PC-9 (cell line): ENCODE results near the gene TCAIM. TPM values are rescaled to one million over a fixed set of nuclear protein-coding genes. Genes with fewer than 3 reads are reported as not detected.

Source experiments
- BruUV-seq: library from RNA; stranded (reverse); fragments of 400-500 nt; replicated peaks from 2 replicates; lab custom pipeline; 2021; lab: Mats Ljungman, UMichigan
- CTCF ChIA-PET: fragments of 300-600 bp; sonication (Branson Sonifier 250); formaldehyde crosslinking; loops from one replicate; lab custom pipeline; 2022; ENCODE audit warnings: antibody characterized with exemption; lab: Charles Lee
- POLR2A ChIA-PET: fragments of 300-600 bp; sonication (Branson Sonifier 250); formaldehyde crosslinking; loops from one replicate; lab custom pipeline; 2022; ENCODE audit warnings: antibody characterized with exemption; ENCODE audit not compliant: unreplicated experiment; lab: Charles Lee
- DNase-seq, 2 experiments: peaks; one replicate each; pipeline versions ENCODE4 v3.0.0 to v3.0.0-alpha.2; 2015 to 2022; ENCODE audit warnings: mixed read lengths in 1 of 2
- H2AFZ ChIP-seq: fragments of 200-600 bp; sonication (generic); 2 replicates; pipeline ENCODE4 v1.8.1; 2017; ENCODE audit warnings: antibody characterized with exemption
- H3F3A ChIP-seq: fragments of 200-600 bp; sonication (generic); 2 replicates; pipeline ENCODE4 v1.8.1; 2017; ENCODE audit warnings: antibody characterized with exemption, mild to moderate bottlenecking, low read depth; ENCODE audit not compliant: insufficient read depth
- H3K27ac ChIP-seq: fragments of 200-600 bp; sonication (generic); 2 replicates; pipeline ENCODE4 v1.6.1; 2016; ENCODE audit warnings: mixed run types
- H3K27me3 ChIP-seq: fragments of 200-600 bp; sonication (generic); 2 replicates; pipeline ENCODE4 v1.6.1; 2016; ENCODE audit warnings: low read depth, mixed run types; ENCODE audit not compliant: insufficient read depth
- H3K36me3 ChIP-seq: fragments of 200-600 bp; sonication (generic); 2 replicates; pipeline ENCODE4 v1.6.1; 2016; ENCODE audit warnings: low read depth, mixed run types
- H3K4me1 ChIP-seq: fragments of 200-600 bp; sonication (generic); replicated peaks from 2 replicates; pipeline ENCODE4 v1.6.1; 2016; ENCODE audit warnings: mixed run types; ENCODE audit not compliant: insufficient read depth
- H3K4me2 ChIP-seq: fragments of 200-600 bp; sonication (generic); 2 replicates; pipeline ENCODE4 v1.6.1; 2017; ENCODE audit warnings: mixed run types
- H3K4me3 ChIP-seq: fragments of 200-600 bp; sonication (generic); 2 replicates; pipeline ENCODE4 v1.6.1; 2016; ENCODE audit warnings: mixed run types
- H3K79me2 ChIP-seq: fragments of 200-600 bp; sonication (generic); 2 replicates; pipeline ENCODE4 v1.6.1; 2017; ENCODE audit warnings: low read depth, mixed run types
- H3K9me2 ChIP-seq: fragments of 200-600 bp; sonication (generic); 2 replicates; pipeline ENCODE4 v1.8.1; 2017; ENCODE audit warnings: mild to moderate bottlenecking; ENCODE audit not compliant: insufficient read depth
- H3K9me3 ChIP-seq: fragments of 200-600 bp; sonication (generic); 2 replicates; pipeline ENCODE4 v1.8.1; 2016; ENCODE audit warnings: low read depth; ENCODE audit not compliant: insufficient read depth
- H4K20me1 ChIP-seq: fragments of 200-600 bp; sonication (generic); 2 replicates; pipeline ENCODE4 v1.8.1; 2017; ENCODE audit not compliant: insufficient read depth
- EZH2 ChIP-seq: fragments of 200-600 bp; sonication (generic); IDR thresholded peaks from 2 replicates; pipeline ENCODE4 v1.8.0; 2017; ENCODE audit warnings: antibody characterized with exemption, low read depth
- intact Hi-C: fragments of 100-400 bp; cut with micrococcal nuclease; formaldehyde crosslinking; loops from one replicate; pipeline ENCODE4 v1.10.0; 2022; ENCODE audit not compliant: unreplicated experiment
- total RNA-seq: library from RNA; stranded (reverse); gene quantifications from 2 replicates; pipeline ENCODE4 v1.2.3, GENCODE V29; 2021
- TF ChIP-seq, protein P1 (sequence below): fragments of 200-600 bp; sonication (generic); conservative IDR thresholded peaks from 2 replicates; pipeline ENCODE4 v1.6.1; 2017; ENCODE audit warnings: mixed run types, antibody characterized with exemption, mild to moderate bottlenecking, moderate library complexity

The TCAIM gene
- total RNA-seq, 1 experiment from 2014 or later: 28.3 TPM

DNA sequence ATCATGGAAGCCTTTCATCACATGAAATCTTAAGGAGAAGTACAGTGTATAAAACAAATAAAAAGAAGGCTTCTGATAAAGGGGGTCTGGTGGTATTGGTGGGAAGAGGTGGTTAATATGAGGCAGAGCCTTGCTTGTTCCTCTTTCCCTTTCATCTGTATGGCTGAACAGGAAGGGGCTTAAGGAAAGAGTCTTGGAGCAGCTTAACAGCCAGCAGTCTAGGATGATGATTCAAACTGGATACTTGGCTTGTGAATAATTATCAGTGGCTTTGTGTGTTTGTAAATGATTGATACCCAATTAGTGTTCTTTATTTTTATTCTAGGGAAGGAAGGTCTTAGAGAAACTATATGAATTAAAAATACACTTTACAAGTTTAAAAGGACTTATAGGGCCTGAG, 29.1 kb upstream of the TCAIM start:
- H3K27ac ChIP-seq: no peak overlapping the region
- no peaks in the 10 kb centered on the region for H3K9me2 ChIP-seq
- no peak overlapping the region for H3K4me3 ChIP-seq
- no peak overlapping the region for H3K4me2 ChIP-seq
- intact Hi-C loops: no loop called here
- no peaks in the 10 kb centered on the region for H3K9me3 ChIP-seq
- no TSS peak for BruUV-seq
- H3K4me1 ChIP-seq: no peaks in the 10 kb centered on the region
- no peaks in the 10 kb centered on the region for H3K27me3 ChIP-seq
- H3K79me2 ChIP-seq: no peaks in the 10 kb centered on the region
- no peaks in the 10 kb centered on the region for H3K36me3 ChIP-seq
- DNase-seq: no peak
- no peak for TF ChIP-seq EZH2
- TF ChIP-seq, protein P1, sequence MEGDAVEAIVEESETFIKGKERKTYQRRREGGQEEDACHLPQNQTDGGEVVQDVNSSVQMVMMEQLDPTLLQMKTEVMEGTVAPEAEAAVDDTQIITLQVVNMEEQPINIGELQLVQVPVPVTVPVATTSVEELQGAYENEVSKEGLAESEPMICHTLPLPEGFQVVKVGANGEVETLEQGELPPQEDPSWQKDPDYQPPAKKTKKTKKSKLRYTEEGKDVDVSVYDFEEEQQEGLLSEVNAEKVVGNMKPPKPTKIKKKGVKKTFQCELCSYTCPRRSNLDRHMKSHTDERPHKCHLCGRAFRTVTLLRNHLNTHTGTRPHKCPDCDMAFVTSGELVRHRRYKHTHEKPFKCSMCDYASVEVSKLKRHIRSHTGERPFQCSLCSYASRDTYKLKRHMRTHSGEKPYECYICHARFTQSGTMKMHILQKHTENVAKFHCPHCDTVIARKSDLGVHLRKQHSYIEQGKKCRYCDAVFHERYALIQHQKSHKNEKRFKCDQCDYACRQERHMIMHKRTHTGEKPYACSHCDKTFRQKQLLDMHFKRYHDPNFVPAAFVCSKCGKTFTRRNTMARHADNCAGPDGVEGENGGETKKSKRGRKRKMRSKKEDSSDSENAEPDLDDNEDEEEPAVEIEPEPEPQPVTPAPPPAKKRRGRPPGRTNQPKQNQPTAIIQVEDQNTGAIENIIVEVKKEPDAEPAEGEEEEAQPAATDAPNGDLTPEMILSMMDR: no peak
- ChIA-PET POLR2A (no interaction called here), CTCF (no interaction called here)
- no peak overlapping the region for H2AFZ ChIP-seq
- no peaks in the 10 kb centered on the region for H4K20me1 ChIP-seq
- no peaks in the 10 kb centered on the region for H3F3A ChIP-seq

DNA sequence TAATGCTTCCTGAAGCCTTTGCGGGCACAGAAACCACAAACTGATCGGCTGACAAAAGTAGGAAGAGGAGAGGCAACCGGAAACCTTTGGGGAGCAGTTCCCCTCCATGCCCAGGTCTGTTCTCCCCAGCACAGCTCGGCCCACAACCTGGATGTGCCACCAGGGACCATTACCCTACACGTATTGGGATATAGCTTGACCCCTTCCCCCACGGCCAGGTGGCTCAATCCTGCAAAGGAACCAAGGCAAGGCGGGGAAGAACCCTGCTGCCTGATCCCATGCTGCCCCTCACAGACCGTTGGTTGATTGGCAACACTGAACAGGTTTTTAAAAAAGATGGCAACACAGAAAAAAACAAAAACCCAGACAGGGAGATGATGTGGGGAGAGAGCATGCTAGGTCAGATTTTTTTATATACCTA, 19.7 kb upstream of the TCAIM start:
- Histone ChIP-seq H3K79me2 (no peaks in the 10 kb centered on the region), H3K9me3 (no peaks in the 10 kb centered on the region), H3K27ac (no peak overlapping the region), H3K9me2 (no peaks in the 10 kb centered on the region), H3K36me3 (no peaks in the 10 kb centered on the region), H3K4me3 (no peak overlapping the region), H3K27me3 (no peaks in the 10 kb centered on the region), H3K4me2 (no peak overlapping the region), H3F3A (no peaks in the 10 kb centered on the region), H2AFZ (no peak overlapping the region), H4K20me1 (no peaks in the 10 kb centered on the region), H3K4me1 (peaks cover 10% of the 10 kb centered on the region; the same call in 1 of the 2 replicates)
- ChIA-PET POLR2A (no interaction called here), CTCF (no interaction called here)
- BruUV-seq: no TSS peak
- no peak for DNase-seq
- no peak for TF ChIP-seq EZH2
- TF ChIP-seq, protein P1: no peak
- intact Hi-C loops: no loop called here

DNA sequence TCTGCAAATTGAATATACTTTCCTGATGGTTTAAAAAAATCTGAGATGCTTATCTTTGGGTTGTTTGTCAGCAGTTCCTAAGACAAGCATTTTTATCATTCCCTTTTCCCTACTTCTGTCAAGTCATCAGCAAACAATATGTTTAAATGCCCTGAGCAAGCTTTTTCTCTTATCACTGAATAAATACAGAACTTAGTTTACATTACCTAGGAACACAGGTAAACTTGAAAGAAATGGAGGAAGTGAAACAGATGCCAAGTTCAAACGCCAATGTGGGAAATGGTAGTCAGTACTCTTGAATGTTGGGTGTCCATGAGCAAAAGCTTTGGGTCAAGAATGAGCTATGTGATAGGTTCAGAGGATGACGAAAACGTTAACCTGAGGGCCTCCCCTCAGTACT, 17.2 kb upstream of the TCAIM start:
- H3K4me1 ChIP-seq: peaks cover 10% of the 10 kb centered on the region; the same call in 1 of the 2 replicates
- no peak overlapping the region for H3K27ac ChIP-seq
- TF ChIP-seq, protein P1: no peak
- no peak for TF ChIP-seq EZH2
- H2AFZ ChIP-seq: 0 out of 2 replicates have a peak overlapping the region, but pooled peaks have one; percentile 44
- no peaks in the 10 kb centered on the region for H3K9me3 ChIP-seq
- POLR2A ChIA-PET: no interaction called here
- H3K36me3 ChIP-seq: no peaks in the 10 kb centered on the region
- H3K4me2 ChIP-seq: no peak overlapping the region
- no peaks in the 10 kb centered on the region for H3K79me2 ChIP-seq
- H3K4me3 ChIP-seq: no peak overlapping the region
- no peaks in the 10 kb centered on the region for H3K9me2 ChIP-seq
- DNase-seq: peak in 1 of 2 experiments; percentile 64
- no peaks in the 10 kb centered on the region for H3F3A ChIP-seq
- BruUV-seq: no TSS peak
- CTCF ChIA-PET: no interaction called here
- intact Hi-C loops: loop anchor here (5.0 kb wide), 1 partner anchor 406 kb away; the partner anchor contains the start of gene ZNF501
- no peaks in the 10 kb centered on the region for H3K27me3 ChIP-seq
- no peaks in the 10 kb centered on the region for H4K20me1 ChIP-seq
